ENCODE results near the gene GKN1. TPM values are rescaled to one million over a fixed set of nuclear protein-coding genes. Genes with fewer than 3 reads are reported as not detected.

GKN1 gene
- total RNA-seq, 1 donor from 2014 or later, result not detected

GRCh38 chr2:69022548-69022947, 48.1 kb downstream of the GKN1 start:
- H3K9me3 Mint-ChIP-seq (ENCODE audit: low read depth), result peaks cover 5% of the 10 kb centered on the region
- H3K4me3 Mint-ChIP-seq (ENCODE audit: low read depth), result no peak overlapping the region
- TF ChIP-seq CTCF (IDR thresholded peaks at IDR 0.05; ENCODE audit: unreplicated experiment), result no peak
- H3K4me1 Mint-ChIP-seq (ENCODE audit: low read depth), result peaks cover 2% of the 10 kb centered on the region
- no peak overlapping the region for H3K27ac Mint-ChIP-seq
- no peaks in the 10 kb centered on the region for H3K27me3 Mint-ChIP-seq
- no peak for DNase-seq (ENCODE audit: low spot score, unreplicated experiment)
- H3K36me3 Mint-ChIP-seq (ENCODE audit: insufficient read depth), result peaks cover 5% of the 10 kb centered on the region

GRCh38 chr2:69023236-69023635, 48.8 kb downstream of the GKN1 start:
- H3K27ac Mint-ChIP-seq, result no peak overlapping the region
- no peak overlapping the region for H3K4me3 Mint-ChIP-seq (ENCODE audit: low read depth)
- peaks cover 6% of the 10 kb centered on the region for H3K36me3 Mint-ChIP-seq (ENCODE audit: insufficient read depth)
- peaks cover 2% of the 10 kb centered on the region for H3K4me1 Mint-ChIP-seq (ENCODE audit: low read depth)
- DNase-seq (ENCODE audit: low spot score, unreplicated experiment), result no peak
- no peak for TF ChIP-seq CTCF (IDR thresholded peaks at IDR 0.05; ENCODE audit: unreplicated experiment)
- H3K27me3 Mint-ChIP-seq, result no peaks in the 10 kb centered on the region
- H3K9me3 Mint-ChIP-seq (ENCODE audit: low read depth), result peaks cover 8% of the 10 kb centered on the region

- DNase-seq (ENCODE audit: low spot score, unreplicated experiment), result no peak
- peaks cover 2% of the 10 kb centered on the region for H3K4me1 Mint-ChIP-seq (ENCODE audit: low read depth)
- H3K27me3 Mint-ChIP-seq, result no peaks in the 10 kb centered on the region
- H3K36me3 Mint-ChIP-seq (ENCODE audit: insufficient read depth), result peaks cover 6% of the 10 kb centered on the region
- H3K9me3 Mint-ChIP-seq (ENCODE audit: low read depth), result peaks cover 8% of the 10 kb centered on the region
- H3K4me3 Mint-ChIP-seq (ENCODE audit: low read depth), result no peak overlapping the region
- peak; percentile 37 for TF ChIP-seq CTCF (IDR thresholded peaks at IDR 0.05; ENCODE audit: unreplicated experiment)
- H3K27ac Mint-ChIP-seq, result no peak overlapping the region
These were observed 51.6 kb downstream of the GKN1 start for GRCh38 chr2:69026026-69026425.

GRCh38 chr2:69026691-69027459, 52.4 kb downstream of the GKN1 start:
- H3K27ac Mint-ChIP-seq, result no peak overlapping the region
- no peak for DNase-seq (ENCODE audit: low spot score, unreplicated experiment)
- H3K9me3 Mint-ChIP-seq (ENCODE audit: low read depth), result peaks cover 8% of the 10 kb centered on the region
- H3K36me3 Mint-ChIP-seq (ENCODE audit: insufficient read depth), result peaks cover 6% of the 10 kb centered on the region
- peaks cover 6% of the 10 kb centered on the region for H3K4me1 Mint-ChIP-seq (ENCODE audit: low read depth)
- H3K27me3 Mint-ChIP-seq, result no peaks in the 10 kb centered on the region
- H3K4me3 Mint-ChIP-seq (ENCODE audit: low read depth), result no peak overlapping the region
- TF ChIP-seq CTCF (IDR thresholded peaks at IDR 0.05; ENCODE audit: unreplicated experiment), result no peak

Other genes with a start within 250 kb of the GKN1 start
- 1.3 and 1.8 TPM in 2 replicates for gene ARHGAP25, start 239.8 kb upstream of the GKN1 start, total RNA-seq
- not detected in 2 replicates for gene BMP10, start 103.2 kb upstream of the GKN1 start, total RNA-seq
- not detected in 2 replicates for gene GKN2, start 21.7 kb upstream of the GKN1 start, total RNA-seq
- gene ANTXR1, start 38.5 kb downstream of the GKN1 start, total RNA-seq, result 73.4 and 77.4 TPM in 2 replicates

Data from progenitor cell of endocrine pancreas (in vitro differentiated cells).